ENCODE results near the gene ZFR2.
A peak's percentile ranks its signal among the peaks of the same experiment; 100 is the strongest.

The ZFR2 gene

GRCh38 chr19:3785451-3785937 lies 83.3 kb downstream of the ZFR2 start:
- peak; percentile 29 for DNase-seq

- DNase-seq = no peak
Measured at GRCh38 chr19:3784607-3785450, 84.0 kb downstream of the ZFR2 start.

- peak; percentile 6 for DNase-seq
Measured at GRCh38 chr19:3783660-3784584, 84.9 kb downstream of the ZFR2 start.

- no peak for DNase-seq
Measured at GRCh38 chr19:3782903-3783302, 85.9 kb downstream of the ZFR2 start.

GRCh38 chr19:3782330-3782729 lies 86.5 kb downstream of the ZFR2 start:
- no peak for DNase-seq

- no peak for DNase-seq
Measured at GRCh38 chr19:3781603-3782002, 87.2 kb downstream of the ZFR2 start.

GRCh38 chr19:3780786-3781304 lies 88.0 kb downstream of the ZFR2 start:
- no peak for DNase-seq

GRCh38 chr19:3778899-3779723 lies 89.7 kb downstream of the ZFR2 start:
- no peak for DNase-seq

GRCh38 chr19:3778104-3778867 lies 90.6 kb downstream of the ZFR2 start:
- no peak for DNase-seq

GRCh38 chr19:3776479-3777040 lies 92.3 kb downstream of the ZFR2 start:
- no peak for DNase-seq

GRCh38 chr19:3775831-3776230 lies 93.0 kb downstream of the ZFR2 start:
- DNase-seq = no peak

- DNase-seq = no peak
Measured at GRCh38 chr19:3775374-3775711, 93.5 kb downstream of the ZFR2 start.

- DNase-seq = no peak
Measured at GRCh38 chr19:3774621-3775373, 94.0 kb downstream of the ZFR2 start.

GRCh38 chr19:3773814-3774515 lies 94.9 kb downstream of the ZFR2 start:
- DNase-seq = no peak

GRCh38 chr19:3771906-3772455 lies 96.9 kb downstream of the ZFR2 start, which contains the start of gene RAX2:
RAX2 (minus strand) TSS chr19:3772228; CDS start chr19:3771742, 486 bp downstream.
- DNase-seq = no peak

GRCh38 chr19:3771000-3771905 lies 97.6 kb downstream of the ZFR2 start:
- no peak for DNase-seq

GRCh38 chr19:3770136-3770999 lies 98.5 kb downstream of the ZFR2 start:
- DNase-seq = no peak
